Epithelial cell of esophagus (primary cell): Measurements from ENCODE around the gene OSBPL9.

Source experiments
- DNase-seq: peaks from one replicate; pipeline ENCODE4 v3.0.0; 2010; ENCODE audit warnings: low read depth
- H3K4me3 ChIP-seq: 2 replicates; pipeline ENCODE4 v1.5.1; 2011; ENCODE audit warnings: mild to moderate bottlenecking, low read length, control low read depth
- CTCF ChIP-seq: IDR thresholded peaks from 2 replicates; pipeline ENCODE4 v1.5.1; 2011; ENCODE audit warnings: low read depth, mild to moderate bottlenecking, low read length, control low read depth, inconsistent platforms; ENCODE audit not compliant: insufficient read depth; ENCODE audit errors: missing control alignments

The OSBPL9 gene

DNA sequence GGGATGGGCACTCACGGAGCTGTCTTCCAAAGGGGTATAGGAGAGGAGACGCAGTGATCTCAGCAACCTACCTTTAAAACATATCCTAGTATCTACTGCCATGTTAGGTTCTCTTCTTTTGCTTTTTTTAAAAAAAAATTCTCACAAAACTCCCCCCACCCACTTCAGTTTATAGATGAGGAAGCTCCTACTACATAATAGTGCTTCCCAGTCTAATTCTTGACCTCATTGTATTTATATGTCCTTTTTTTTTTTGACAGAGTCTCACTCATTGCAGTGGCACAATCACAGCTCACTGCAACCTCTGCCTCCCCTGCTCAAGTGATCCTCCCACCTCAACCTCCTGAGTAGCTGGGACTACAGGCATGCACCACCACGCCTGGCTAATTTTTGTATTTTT, 99.9 kb downstream of the OSBPL9 start:
- no peak overlapping the region for H3K4me3 ChIP-seq
- no peak for DNase-seq

DNA sequence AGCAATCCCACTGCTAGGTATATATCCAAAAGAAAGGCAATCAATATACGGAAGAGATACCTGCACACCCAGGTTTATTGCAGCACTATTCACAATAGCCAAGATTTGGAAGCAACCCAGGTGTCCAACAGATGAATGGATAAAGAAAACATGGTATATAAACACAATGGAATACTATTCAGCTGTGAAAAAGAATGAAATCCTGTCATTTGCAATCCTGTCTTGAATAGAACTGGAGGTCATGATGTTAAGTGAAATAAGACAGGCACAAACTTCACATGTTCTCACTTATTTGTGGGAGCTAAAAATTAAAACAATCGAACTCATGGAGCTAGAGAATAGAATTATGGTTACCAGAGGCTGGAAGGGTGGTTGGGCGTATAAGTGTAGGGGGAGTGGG, 101.0 kb downstream of the OSBPL9 start:
- no peak overlapping the region for H3K4me3 ChIP-seq
- DNase-seq: no peak
- TF ChIP-seq CTCF: no peak

More for the DNA sequence above, 99.9 kb downstream of the OSBPL9 start:
- no peak for TF ChIP-seq CTCF

GRCh38 chr1:51719146-51719545, 102.3 kb downstream of the OSBPL9 start:
- no peak for TF ChIP-seq CTCF
- DNase-seq: no peak
- no peak overlapping the region for H3K4me3 ChIP-seq

GRCh38 chr1:51724797-51725196, 107.9 kb downstream of the OSBPL9 start:
- no peak for DNase-seq
- no peak for TF ChIP-seq CTCF
- H3K4me3 ChIP-seq: no peak overlapping the region

DNA sequence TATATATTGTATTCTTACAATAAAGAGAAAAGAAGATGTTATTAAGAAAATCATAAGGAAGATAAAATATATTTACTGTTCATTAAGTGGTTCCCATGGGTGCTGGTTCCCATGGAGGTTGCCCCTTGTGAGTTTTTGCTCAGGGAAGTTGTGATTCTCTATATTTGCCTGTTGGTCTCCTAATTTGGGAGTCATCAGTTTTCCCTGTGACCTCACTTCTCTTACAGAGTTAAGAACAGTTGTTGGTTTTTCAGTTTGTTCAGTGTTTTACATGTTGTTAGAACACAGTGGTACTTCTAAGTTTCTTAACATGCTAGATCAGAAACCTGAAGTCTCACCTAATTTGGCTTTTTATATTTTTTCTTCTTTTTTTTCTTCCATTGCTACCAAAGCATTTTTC, 109.2 kb downstream of the OSBPL9 start:
- no peak for TF ChIP-seq CTCF
- no peak for DNase-seq
- no peak overlapping the region for H3K4me3 ChIP-seq

DNA sequence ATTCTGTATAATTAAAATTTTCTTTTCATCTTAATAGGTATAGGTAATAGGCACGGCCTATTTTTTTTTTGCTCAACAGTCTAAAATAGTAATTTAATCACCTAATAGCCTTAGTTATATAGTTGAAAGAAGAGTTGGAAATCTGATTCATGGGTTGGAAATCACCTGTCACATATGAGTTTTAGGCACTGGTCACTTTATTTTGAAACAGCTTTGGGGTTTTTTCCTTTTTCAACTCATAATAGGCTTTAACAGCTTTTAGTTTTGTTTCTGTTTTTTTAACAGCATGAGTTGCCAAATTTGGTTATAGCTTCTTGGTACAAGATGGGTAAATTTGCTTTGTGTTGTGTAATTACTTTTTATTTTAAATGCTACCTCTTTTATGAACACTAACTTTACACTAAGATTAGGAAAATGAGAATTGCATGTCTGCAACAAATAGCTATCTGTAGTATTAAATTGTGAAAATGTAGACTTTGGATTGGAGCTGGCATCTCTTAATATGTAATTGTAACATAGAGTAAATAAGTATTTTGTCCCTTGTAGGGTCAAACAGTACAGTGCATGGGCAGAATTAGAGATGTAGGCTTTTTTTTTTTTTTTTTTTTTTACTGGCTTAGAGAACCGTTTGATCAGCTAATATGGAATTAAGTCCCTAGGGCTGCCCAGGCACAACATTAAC, 109.8 kb downstream of the OSBPL9 start:
- TF ChIP-seq CTCF: no peak
- H3K4me3 ChIP-seq: no peak overlapping the region
- DNase-seq: no peak

- TF ChIP-seq CTCF: no peak
- no peak overlapping the region for H3K4me3 ChIP-seq
- no peak for DNase-seq
These were observed 110.5 kb downstream of the OSBPL9 start for GRCh38 chr1:51727366-51727765.
